ENCODE results near the gene PIK3C3.

The PIK3C3 gene

DNA sequence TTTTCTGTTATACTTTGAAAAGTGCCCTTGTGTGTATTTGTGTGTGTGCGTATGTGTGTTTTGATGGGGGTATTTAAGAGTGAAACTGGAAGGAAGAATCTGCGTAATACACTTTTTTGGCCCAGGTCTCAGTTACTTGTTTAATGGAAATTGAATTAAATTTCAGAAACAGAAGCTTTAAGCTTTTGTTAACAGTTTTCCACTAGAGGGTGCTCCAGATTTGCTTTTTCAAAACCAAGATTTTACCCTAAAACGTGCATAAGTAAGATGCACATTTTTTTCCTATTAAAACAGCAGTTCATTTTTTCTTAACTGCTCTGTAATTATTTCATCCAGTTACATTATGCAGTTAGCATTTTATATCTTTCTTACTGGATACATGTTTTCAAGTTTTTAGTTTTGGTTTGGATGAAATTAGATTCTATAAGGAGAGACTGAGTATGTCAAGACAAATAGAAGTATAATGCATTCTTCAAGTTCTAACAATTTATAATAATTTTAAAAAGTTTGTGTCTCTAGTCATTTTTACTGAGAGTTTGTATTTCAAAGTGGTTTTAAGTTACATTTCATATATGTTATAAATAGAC is 97.2 kb downstream of the PIK3C3 start:
- Histone ChIP-seq H3K9me3 (ENCODE audit: insufficient read depth, low read length) (no peaks in the 10 kb centered on the region), H4K20me1 (ENCODE audit: low read depth, low read length) (no peaks in the 10 kb centered on the region), H3K4me2 (ENCODE audit: low read depth, low read length, poor library complexity, severe bottlenecking) (no peak overlapping the region), H3K4me3 (ENCODE audit: insufficient read depth, low read length, poor library complexity, severe bottlenecking) (no peak overlapping the region), H3K36me3 (ENCODE audit: low read length) (peaks cover 3% of the 10 kb centered on the region; the same call in 1 of the 2 replicates), H3K79me2 (ENCODE audit: insufficient read depth, low read length) (no peaks in the 10 kb centered on the region), H3K27ac (ENCODE audit: low read depth, low read length) (no peak overlapping the region), H2AFZ (ENCODE audit: low read depth, low read length, severe bottlenecking) (no peak overlapping the region), H3K9ac (ENCODE audit: low read length) (no peak overlapping the region), H3K27me3 (ENCODE audit: low read length) (no peaks in the 10 kb centered on the region), H3F3A (ENCODE audit: insufficient read depth) (peaks cover 6% of the 10 kb centered on the region; the same call in 1 of the 2 replicates), H3K9me2 (replicated peaks; ENCODE audit: insufficient read depth, low read length) (no peaks in the 10 kb centered on the region)
- TF ChIP-seq, protein P1, sequence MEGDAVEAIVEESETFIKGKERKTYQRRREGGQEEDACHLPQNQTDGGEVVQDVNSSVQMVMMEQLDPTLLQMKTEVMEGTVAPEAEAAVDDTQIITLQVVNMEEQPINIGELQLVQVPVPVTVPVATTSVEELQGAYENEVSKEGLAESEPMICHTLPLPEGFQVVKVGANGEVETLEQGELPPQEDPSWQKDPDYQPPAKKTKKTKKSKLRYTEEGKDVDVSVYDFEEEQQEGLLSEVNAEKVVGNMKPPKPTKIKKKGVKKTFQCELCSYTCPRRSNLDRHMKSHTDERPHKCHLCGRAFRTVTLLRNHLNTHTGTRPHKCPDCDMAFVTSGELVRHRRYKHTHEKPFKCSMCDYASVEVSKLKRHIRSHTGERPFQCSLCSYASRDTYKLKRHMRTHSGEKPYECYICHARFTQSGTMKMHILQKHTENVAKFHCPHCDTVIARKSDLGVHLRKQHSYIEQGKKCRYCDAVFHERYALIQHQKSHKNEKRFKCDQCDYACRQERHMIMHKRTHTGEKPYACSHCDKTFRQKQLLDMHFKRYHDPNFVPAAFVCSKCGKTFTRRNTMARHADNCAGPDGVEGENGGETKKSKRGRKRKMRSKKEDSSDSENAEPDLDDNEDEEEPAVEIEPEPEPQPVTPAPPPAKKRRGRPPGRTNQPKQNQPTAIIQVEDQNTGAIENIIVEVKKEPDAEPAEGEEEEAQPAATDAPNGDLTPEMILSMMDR (IDR thresholded peaks at IDR 0.05; ENCODE audit: insufficient read depth, low read length, poor library complexity, severe bottlenecking) = peak; percentile 53
- no peak for TF ChIP-seq EZH2phosphoT487 (conservative IDR thresholded peaks at IDR 0.05; ENCODE audit: low read length)

DNA sequence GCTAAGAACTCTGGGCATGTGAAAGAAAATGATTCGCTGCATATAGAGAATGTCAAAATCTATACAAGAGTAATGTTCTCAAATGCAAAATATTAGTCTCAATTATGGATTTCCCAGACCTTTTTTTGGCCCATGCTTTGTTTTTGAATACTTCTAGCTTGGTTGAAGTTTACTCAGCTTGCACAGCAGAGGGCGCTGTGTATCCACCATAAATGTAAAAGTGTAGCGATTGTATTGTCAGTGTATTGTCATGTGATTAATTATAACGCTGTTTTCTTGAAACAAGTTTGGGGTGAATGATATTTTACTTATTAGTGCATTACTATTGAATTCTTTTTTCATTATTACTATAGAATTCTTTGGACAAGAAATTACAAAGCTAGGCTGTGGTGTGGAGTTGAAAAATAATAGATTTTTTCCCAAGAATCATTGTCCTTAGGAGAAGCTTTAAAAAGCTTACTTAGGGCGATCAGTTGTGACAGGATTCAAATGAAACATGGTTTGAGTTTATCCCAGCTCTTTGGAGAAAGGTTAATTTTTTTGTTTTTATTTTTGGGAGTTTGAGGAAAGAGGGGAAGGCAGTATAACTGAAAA is 98.3 kb downstream of the PIK3C3 start:
- no peaks in the 10 kb centered on the region for H3K9me3 ChIP-seq (ENCODE audit: insufficient read depth, low read length)
- no peaks in the 10 kb centered on the region for H4K20me1 ChIP-seq (ENCODE audit: low read depth, low read length)
- no peaks in the 10 kb centered on the region for H3K27me3 ChIP-seq (ENCODE audit: low read length)
- peak overlapping the region; percentile 10; the same call in 1 of the 2 replicates for H3K9ac ChIP-seq (ENCODE audit: low read length)
- no peaks in the 10 kb centered on the region for H3K79me2 ChIP-seq (ENCODE audit: insufficient read depth, low read length)
- no peak overlapping the region for H3K4me3 ChIP-seq (ENCODE audit: insufficient read depth, low read length, poor library complexity, severe bottlenecking)
- TF ChIP-seq EZH2phosphoT487 (conservative IDR thresholded peaks at IDR 0.05; ENCODE audit: low read length) = no peak
- TF ChIP-seq, protein P1 (IDR thresholded peaks at IDR 0.05; ENCODE audit: insufficient read depth, low read length, poor library complexity, severe bottlenecking) = peak; percentile 98
- peak overlapping the region; percentile 40 for H3K4me2 ChIP-seq (ENCODE audit: low read depth, low read length, poor library complexity, severe bottlenecking)
- peak overlapping the region; percentile 29 for H2AFZ ChIP-seq (ENCODE audit: low read depth, low read length, severe bottlenecking)
- H3K27ac ChIP-seq (ENCODE audit: low read depth, low read length) = no peak overlapping the region
- H3F3A ChIP-seq (ENCODE audit: insufficient read depth) = peaks cover 6% of the 10 kb centered on the region; the same call in 1 of the 2 replicates
- peaks cover 9% of the 10 kb centered on the region; the same call in 1 of the 2 replicates for H3K36me3 ChIP-seq (ENCODE audit: low read length)
- H3K9me2 ChIP-seq (replicated peaks; ENCODE audit: insufficient read depth, low read length) = no peaks in the 10 kb centered on the region

- no peak overlapping the region for H3K27ac ChIP-seq (ENCODE audit: low read depth, low read length)
- H4K20me1 ChIP-seq (ENCODE audit: low read depth, low read length) = no peaks in the 10 kb centered on the region
- no peak for TF ChIP-seq EZH2phosphoT487 (conservative IDR thresholded peaks at IDR 0.05; ENCODE audit: low read length)
- H3K9me2 ChIP-seq (replicated peaks; ENCODE audit: insufficient read depth, low read length) = no peaks in the 10 kb centered on the region
- H3K27me3 ChIP-seq (ENCODE audit: low read length) = no peaks in the 10 kb centered on the region
- H3K4me3 ChIP-seq (ENCODE audit: insufficient read depth, low read length, poor library complexity, severe bottlenecking) = no peak overlapping the region
- H3K9me3 ChIP-seq (ENCODE audit: insufficient read depth, low read length) = no peaks in the 10 kb centered on the region
- no peaks in the 10 kb centered on the region for H3K79me2 ChIP-seq (ENCODE audit: insufficient read depth, low read length)
- no peaks in the 10 kb centered on the region; the same call in 1 of the 2 replicates for H3K36me3 ChIP-seq (ENCODE audit: low read length)
- no peaks in the 10 kb centered on the region for H3F3A ChIP-seq (ENCODE audit: insufficient read depth)
- H3K9ac ChIP-seq (ENCODE audit: low read length) = no peak overlapping the region
- no peak overlapping the region for H2AFZ ChIP-seq (ENCODE audit: low read depth, low read length, severe bottlenecking)
- no peak overlapping the region for H3K4me2 ChIP-seq (ENCODE audit: low read depth, low read length, poor library complexity, severe bottlenecking)
Measured at GRCh38 chr18:42064109-42064508, 109.1 kb downstream of the PIK3C3 start.

GRCh38 chr18:42067518-42067917 is 112.5 kb downstream of the PIK3C3 start:
- Histone ChIP-seq H3K36me3 (ENCODE audit: low read length) (peaks cover 6% of the 10 kb centered on the region; the same call in 1 of the 2 replicates), H3K9me3 (ENCODE audit: insufficient read depth, low read length) (no peaks in the 10 kb centered on the region), H3K27ac (ENCODE audit: low read depth, low read length) (no peak overlapping the region), H3F3A (ENCODE audit: insufficient read depth) (no peaks in the 10 kb centered on the region), H3K4me3 (ENCODE audit: insufficient read depth, low read length, poor library complexity, severe bottlenecking) (no peak overlapping the region), H2AFZ (ENCODE audit: low read depth, low read length, severe bottlenecking) (no peak overlapping the region), H3K9me2 (replicated peaks; ENCODE audit: insufficient read depth, low read length) (no peaks in the 10 kb centered on the region), H3K27me3 (ENCODE audit: low read length) (no peaks in the 10 kb centered on the region), H3K4me2 (ENCODE audit: low read depth, low read length, poor library complexity, severe bottlenecking) (no peak overlapping the region), H3K9ac (ENCODE audit: low read length) (no peak overlapping the region), H4K20me1 (ENCODE audit: low read depth, low read length) (no peaks in the 10 kb centered on the region), H3K79me2 (ENCODE audit: insufficient read depth, low read length) (no peaks in the 10 kb centered on the region)
- TF ChIP-seq EZH2phosphoT487 (conservative IDR thresholded peaks at IDR 0.05; ENCODE audit: low read length) = no peak
- TF ChIP-seq, protein P1 (IDR thresholded peaks at IDR 0.05; ENCODE audit: insufficient read depth, low read length, poor library complexity, severe bottlenecking) = no peak
